WTC11 (cell line): ENCODE data around the gene DCK.

Experiments
- CBFB ChIP-seq: sonication (generic); formaldehyde crosslinking; IDR thresholded peaks from 2 replicates; pipeline ENCODE4 v1.8.1; 2022; ENCODE audit warnings: mild to moderate bottlenecking, low read depth, missing genetic modification reagents
- GABPB1 ChIP-seq: sonication (generic); formaldehyde crosslinking; IDR thresholded peaks from 2 replicates; pipeline ENCODE4 v1.8.1; 2023; ENCODE audit warnings: mild to moderate bottlenecking, missing genetic modification reagents
- SP1 ChIP-seq: sonication (generic); formaldehyde crosslinking; conservative IDR thresholded peaks from 2 replicates; pipeline ENCODE4 v1.8.1; 2022; ENCODE audit warnings: missing genetic modification reagents
- TEAD4 ChIP-seq: sonication (generic); formaldehyde crosslinking; IDR thresholded peaks from 2 replicates; pipeline ENCODE4 v1.8.0; 2022; ENCODE audit warnings: mild to moderate bottlenecking, missing genetic modification reagents
- ZNF232 ChIP-seq: sonication (generic); formaldehyde crosslinking; IDR thresholded peaks from 2 replicates; pipeline ENCODE4 v1.8.0; 2022; ENCODE audit warnings: mild to moderate bottlenecking, missing genetic modification reagents
- ZNF281 ChIP-seq: sonication (generic); formaldehyde crosslinking; IDR thresholded peaks from 2 replicates; pipeline ENCODE4 v1.8.0; 2023; ENCODE audit warnings: mild to moderate bottlenecking, missing genetic modification reagents
- TF ChIP-seq, protein P1 (sequence below): fragments of 200-600 bp; IDR thresholded peaks from 2 replicates; pipeline ENCODE4 v1.8.0; 2022; ENCODE audit warnings: antibody characterized with exemption
- TF ChIP-seq, protein P2 (sequence below): sonication (generic); formaldehyde crosslinking; IDR thresholded peaks from 2 replicates; pipeline ENCODE4 v1.8.0; 2022; ENCODE audit warnings: mild to moderate bottlenecking, missing genetic modification reagents

DNA sequence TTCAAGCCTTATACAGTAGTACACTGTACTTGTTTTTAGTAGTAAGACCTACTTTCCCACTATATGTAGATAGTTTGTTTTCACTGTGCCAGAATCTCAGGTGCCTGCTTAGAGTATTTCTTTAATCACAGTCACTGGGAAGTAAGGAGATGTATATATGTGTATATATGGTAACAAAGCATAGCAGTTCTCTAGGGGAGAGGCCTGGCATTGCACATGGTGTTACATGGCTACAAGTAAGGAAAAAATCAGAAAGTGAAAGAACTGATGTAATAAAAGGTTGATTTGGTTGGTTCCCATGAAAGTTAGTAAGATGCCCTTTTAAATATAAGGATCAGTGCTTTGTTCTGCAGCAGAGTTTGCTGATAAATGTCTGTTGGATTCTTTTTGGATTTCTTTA lies 9.3 kb upstream of the DCK start:
- TF ChIP-seq, protein P1, sequence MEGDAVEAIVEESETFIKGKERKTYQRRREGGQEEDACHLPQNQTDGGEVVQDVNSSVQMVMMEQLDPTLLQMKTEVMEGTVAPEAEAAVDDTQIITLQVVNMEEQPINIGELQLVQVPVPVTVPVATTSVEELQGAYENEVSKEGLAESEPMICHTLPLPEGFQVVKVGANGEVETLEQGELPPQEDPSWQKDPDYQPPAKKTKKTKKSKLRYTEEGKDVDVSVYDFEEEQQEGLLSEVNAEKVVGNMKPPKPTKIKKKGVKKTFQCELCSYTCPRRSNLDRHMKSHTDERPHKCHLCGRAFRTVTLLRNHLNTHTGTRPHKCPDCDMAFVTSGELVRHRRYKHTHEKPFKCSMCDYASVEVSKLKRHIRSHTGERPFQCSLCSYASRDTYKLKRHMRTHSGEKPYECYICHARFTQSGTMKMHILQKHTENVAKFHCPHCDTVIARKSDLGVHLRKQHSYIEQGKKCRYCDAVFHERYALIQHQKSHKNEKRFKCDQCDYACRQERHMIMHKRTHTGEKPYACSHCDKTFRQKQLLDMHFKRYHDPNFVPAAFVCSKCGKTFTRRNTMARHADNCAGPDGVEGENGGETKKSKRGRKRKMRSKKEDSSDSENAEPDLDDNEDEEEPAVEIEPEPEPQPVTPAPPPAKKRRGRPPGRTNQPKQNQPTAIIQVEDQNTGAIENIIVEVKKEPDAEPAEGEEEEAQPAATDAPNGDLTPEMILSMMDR: no peak
- TF ChIP-seq CBFB (no peak), TEAD4 (CRISPR knock-in tag) (no peak), ZNF281 (CRISPR knock-in tag) (no peak), ZNF232 (CRISPR knock-in tag) (no peak), GABPB1 (CRISPR knock-in tag) (no peak), SP1 (CRISPR knock-in tag) (no peak)
- TF ChIP-seq, protein P2, sequence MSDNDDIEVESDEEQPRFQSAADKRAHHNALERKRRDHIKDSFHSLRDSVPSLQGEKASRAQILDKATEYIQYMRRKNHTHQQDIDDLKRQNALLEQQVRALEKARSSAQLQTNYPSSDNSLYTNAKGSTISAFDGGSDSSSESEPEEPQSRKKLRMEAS: no peak
